Choroid plexus epithelial cell (primary cell): ENCODE data around the gene STK32A.

Source experiments
- DNase-seq: peaks from one replicate; pipeline ENCODE4 v3.0.0-alpha.2; 2010; ENCODE audit warnings: low read depth
- H3K4me3 ChIP-seq: 2 replicates; pipeline ENCODE4 v1.5.1; 2011; ENCODE audit warnings: low read depth, mild to moderate bottlenecking, control low read depth, low read length, moderate library complexity
- TF ChIP-seq, protein P1 (sequence below): conservative IDR thresholded peaks from 2 replicates; pipeline ENCODE4 v1.5.1; 2011; ENCODE audit warnings: low read depth, mild to moderate bottlenecking, control low read depth, inconsistent platforms, low read length, moderate library complexity

Gene STK32A

DNA sequence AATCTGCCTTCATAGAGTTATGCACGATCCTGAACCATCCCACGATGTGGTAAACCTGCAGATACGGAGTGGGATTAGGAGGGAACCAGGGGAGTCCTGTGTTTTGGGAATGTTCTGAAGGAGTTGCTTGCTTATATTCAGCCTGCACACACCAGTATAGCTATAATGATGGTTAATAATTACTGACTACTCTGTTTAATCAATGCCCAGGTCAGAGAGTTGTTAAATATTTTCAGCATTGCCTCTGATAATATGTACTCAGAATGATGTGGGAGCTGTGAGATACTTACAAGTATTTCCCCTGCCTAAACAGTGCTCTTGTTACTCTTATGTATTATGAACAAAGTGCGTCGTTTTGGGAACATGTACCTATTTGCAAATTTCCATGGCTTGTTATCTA is 34.8 kb upstream of the STK32A start:
- TF ChIP-seq, protein P1, sequence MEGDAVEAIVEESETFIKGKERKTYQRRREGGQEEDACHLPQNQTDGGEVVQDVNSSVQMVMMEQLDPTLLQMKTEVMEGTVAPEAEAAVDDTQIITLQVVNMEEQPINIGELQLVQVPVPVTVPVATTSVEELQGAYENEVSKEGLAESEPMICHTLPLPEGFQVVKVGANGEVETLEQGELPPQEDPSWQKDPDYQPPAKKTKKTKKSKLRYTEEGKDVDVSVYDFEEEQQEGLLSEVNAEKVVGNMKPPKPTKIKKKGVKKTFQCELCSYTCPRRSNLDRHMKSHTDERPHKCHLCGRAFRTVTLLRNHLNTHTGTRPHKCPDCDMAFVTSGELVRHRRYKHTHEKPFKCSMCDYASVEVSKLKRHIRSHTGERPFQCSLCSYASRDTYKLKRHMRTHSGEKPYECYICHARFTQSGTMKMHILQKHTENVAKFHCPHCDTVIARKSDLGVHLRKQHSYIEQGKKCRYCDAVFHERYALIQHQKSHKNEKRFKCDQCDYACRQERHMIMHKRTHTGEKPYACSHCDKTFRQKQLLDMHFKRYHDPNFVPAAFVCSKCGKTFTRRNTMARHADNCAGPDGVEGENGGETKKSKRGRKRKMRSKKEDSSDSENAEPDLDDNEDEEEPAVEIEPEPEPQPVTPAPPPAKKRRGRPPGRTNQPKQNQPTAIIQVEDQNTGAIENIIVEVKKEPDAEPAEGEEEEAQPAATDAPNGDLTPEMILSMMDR: no peak
- DNase-seq: no peak
- H3K4me3 ChIP-seq: no peak overlapping the region

DNA sequence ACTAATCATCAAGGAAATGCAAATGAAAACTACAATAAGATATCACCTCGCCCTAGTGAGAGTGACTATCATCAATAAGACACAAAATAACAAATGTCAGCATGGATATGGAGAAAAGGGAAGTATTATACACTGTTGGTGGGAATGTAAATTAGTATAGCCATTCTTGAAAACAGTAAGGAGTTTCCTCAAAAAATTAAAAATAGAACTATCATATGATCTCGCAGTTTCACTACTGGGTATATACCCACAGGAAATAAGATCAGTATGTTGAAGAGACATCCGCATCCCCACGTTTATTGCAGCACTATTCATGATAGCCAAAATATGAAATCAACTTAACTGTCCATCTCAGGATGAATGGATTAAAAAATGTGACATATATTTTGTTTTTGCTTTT is 31.6 kb upstream of the STK32A start:
- no peak for DNase-seq
- TF ChIP-seq, protein P1: no peak

DNA sequence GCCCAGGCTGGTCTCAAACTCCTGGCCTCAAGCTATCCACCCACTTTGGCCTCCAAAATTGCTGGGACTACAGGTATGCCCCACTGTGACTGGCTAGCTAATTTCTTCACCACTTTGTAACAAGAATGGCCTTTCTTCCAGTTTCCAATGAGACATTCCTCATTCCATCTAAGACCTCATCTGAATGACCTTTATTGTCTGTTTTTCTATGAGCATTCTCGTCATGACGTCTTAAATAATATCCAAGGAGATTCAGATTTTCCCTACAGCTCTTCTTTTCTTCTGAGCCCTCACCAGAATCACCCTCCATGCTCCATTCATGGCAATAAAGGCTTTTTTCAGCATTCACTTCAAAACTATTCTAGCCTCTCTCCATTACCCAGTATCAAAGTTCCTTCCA is 30.2 kb upstream of the STK32A start:
- DNase-seq: no peak

More for the DNA sequence above, 31.6 kb upstream of the STK32A start:
- H3K4me3 ChIP-seq: no peak overlapping the region

DNA sequence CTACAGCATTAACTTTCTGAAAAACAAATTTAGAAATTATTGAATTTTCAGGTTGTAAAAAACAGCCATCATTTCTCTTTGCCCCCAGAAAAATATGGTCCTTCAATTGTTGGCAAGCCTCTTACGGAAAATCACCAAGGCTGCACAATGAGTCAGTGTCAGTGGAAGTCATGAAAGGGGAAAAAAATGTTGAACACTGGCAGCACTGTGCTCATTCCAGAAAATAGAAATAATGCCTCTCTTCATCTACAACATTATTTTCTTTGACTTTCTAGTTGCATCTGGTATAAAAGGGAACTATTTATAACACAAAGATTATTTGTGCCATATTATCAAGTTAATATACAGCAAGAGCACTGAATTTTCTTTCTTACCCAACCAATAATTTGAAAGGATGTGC is 26.7 kb upstream of the STK32A start:
- DNase-seq: peak; percentile 6
- TF ChIP-seq, protein P1: no peak
- no peak overlapping the region for H3K4me3 ChIP-seq

More for the DNA sequence above, 30.2 kb upstream of the STK32A start:
- no peak overlapping the region for H3K4me3 ChIP-seq
- TF ChIP-seq, protein P1: no peak

DNA sequence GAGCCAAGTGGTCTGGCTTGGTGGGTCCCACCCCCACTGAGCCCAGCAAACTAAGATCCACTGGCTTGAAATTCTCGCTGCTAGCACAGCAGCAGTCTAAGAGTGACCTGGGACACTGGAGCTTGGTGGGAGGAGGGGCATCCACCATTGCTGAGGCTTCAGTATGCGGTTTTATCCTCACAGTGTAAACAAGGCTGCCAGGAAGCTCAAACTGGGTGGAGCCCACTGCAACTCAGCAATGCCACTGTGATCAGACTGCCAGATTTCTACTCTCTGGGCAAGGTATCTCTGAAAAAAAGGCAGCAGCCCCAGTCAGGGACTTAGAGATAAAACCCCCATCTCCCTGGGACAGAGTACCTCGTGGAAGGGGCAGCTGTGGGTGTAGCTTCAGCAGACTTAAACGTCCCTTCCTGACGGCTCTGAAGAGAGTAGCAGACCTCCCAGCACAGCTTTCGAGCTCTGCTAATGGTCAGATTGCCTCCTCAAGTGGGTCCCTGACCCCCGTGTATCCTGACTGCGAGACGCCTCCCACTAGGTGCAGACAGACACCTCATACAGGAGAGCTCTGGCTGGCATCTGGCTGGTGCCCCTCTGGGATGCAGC is 18.2 kb upstream of the STK32A start:
- no peak overlapping the region for H3K4me3 ChIP-seq
- DNase-seq: peak; percentile 48

GRCh38 chr5:147223343-147223742 is 11.5 kb upstream of the STK32A start:
- TF ChIP-seq, protein P1: no peak
- DNase-seq: peak; percentile 10
- H3K4me3 ChIP-seq: no peak overlapping the region

More for the DNA sequence above, 18.2 kb upstream of the STK32A start:
- TF ChIP-seq, protein P1: no peak
